Muscle layer of duodenum (tissue), 2 donors: ENCODE data around the gene MAPK6.
A peak's percentile ranks its signal among the peaks of the same experiment; 100 is the strongest.

ENCODE experiments used
- H3K27ac ChIP-seq: one replicate; pipeline ENCODE4 v1.7.0; 2013; ENCODE audit warnings: mild to moderate bottlenecking, low read length
- H3K27me3 ChIP-seq: one replicate; pipeline ENCODE4 v1.7.0; 2013; ENCODE audit warnings: low read depth, mild to moderate bottlenecking, control low read depth, low read length
- H3K36me3 ChIP-seq, 2 donors: one replicate each; pipeline ENCODE4 v1.7.0; 2013; ENCODE audit warnings: low read length in 2 of 2, control low read depth in 1 of 2, mild to moderate bottlenecking in 1 of 2; ENCODE audit not compliant: insufficient read depth in 2 of 2, control insufficient read depth in 1 of 2
- H3K4me1 ChIP-seq, 2 donors: one replicate each; pipeline ENCODE4 v1.7.0; 2013; ENCODE audit warnings: low read length in 2 of 2, mild to moderate bottlenecking in 2 of 2, control low read depth in 1 of 2, moderate library complexity in 1 of 2; ENCODE audit not compliant: insufficient read depth in 2 of 2, control insufficient read depth in 1 of 2
- H3K4me3 ChIP-seq, 2 donors: one replicate each; pipeline ENCODE4 v1.7.0; 2013; ENCODE audit warnings: low read length in 2 of 2, low read depth in 1 of 2, mild to moderate bottlenecking in 1 of 2
- H3K9me3 ChIP-seq, 2 donors: one replicate each; pipeline ENCODE4 v1.7.0; 2013; ENCODE audit warnings: low read length in 2 of 2, control low read depth in 1 of 2, mild to moderate bottlenecking in 1 of 2; ENCODE audit not compliant: control insufficient read depth in 1 of 2
- donor health status: healthy.

MAPK6 gene

GRCh38 chr15:52011711-52012144 is 7.3 kb upstream of the MAPK6 start:
- Histone ChIP-seq H3K27ac (no peak overlapping the region), H3K4me1 (peaks cover 0 to 12% of the 10 kb centered on the region in 2 donors), H3K4me3 (no peak overlapping the region)

GRCh38 chr15:52012210-52012609 is 6.8 kb upstream of the MAPK6 start:
- no peaks in the 10 kb centered on the region for H3K9me3 ChIP-seq
- H3K4me1 ChIP-seq: peaks cover 0 to 12% of the 10 kb centered on the region in 2 donors
- H3K27me3 ChIP-seq: no peaks in the 10 kb centered on the region
- no peaks in the 10 kb centered on the region for H3K36me3 ChIP-seq
- H3K4me3 ChIP-seq: no peak overlapping the region
- no peak overlapping the region for H3K27ac ChIP-seq

More at GRCh38 chr15:52011711-52012144, 7.3 kb upstream of the MAPK6 start:
- Histone ChIP-seq H3K36me3 (no peaks in the 10 kb centered on the region), H3K27me3 (no peaks in the 10 kb centered on the region), H3K9me3 (no peaks in the 10 kb centered on the region)

- no peaks in the 10 kb centered on the region for H3K36me3 ChIP-seq
- H3K27me3 ChIP-seq: no peaks in the 10 kb centered on the region
- H3K9me3 ChIP-seq: no peaks in the 10 kb centered on the region
- H3K27ac ChIP-seq: no peak overlapping the region
- peaks cover 0 to 12% of the 10 kb centered on the region in 2 donors for H3K4me1 ChIP-seq
- no peak overlapping the region for H3K4me3 ChIP-seq
Measured at GRCh38 chr15:52013151-52013791, 5.7 kb upstream of the MAPK6 start.

- peaks cover 0 to 3% of the 10 kb centered on the region in 2 donors for H3K36me3 ChIP-seq
- no peaks in the 10 kb centered on the region for H3K27me3 ChIP-seq
- peaks cover 0 to 12% of the 10 kb centered on the region in 2 donors for H3K4me1 ChIP-seq
- no peak overlapping the region for H3K27ac ChIP-seq
- H3K9me3 ChIP-seq: no peaks in the 10 kb centered on the region
- H3K4me3 ChIP-seq: no peak overlapping the region
Measured at GRCh38 chr15:52014616-52015015, 4.4 kb upstream of the MAPK6 start.

- H3K9me3 ChIP-seq: no peaks in the 10 kb centered on the region
- peaks cover 6 to 11% of the 10 kb centered on the region in 2 donors for H3K4me1 ChIP-seq
- no peak overlapping the region for H3K4me3 ChIP-seq
- peaks cover 0 to 18% of the 10 kb centered on the region in 2 donors for H3K36me3 ChIP-seq
- H3K27ac ChIP-seq: no peak overlapping the region
- no peaks in the 10 kb centered on the region for H3K27me3 ChIP-seq
Measured at GRCh38 chr15:52016316-52016715, 2.7 kb upstream of the MAPK6 start.

GRCh38 chr15:52018244-52018643 is 775 bp upstream of the MAPK6 start:
- Histone ChIP-seq H3K9me3 (no peaks in the 10 kb centered on the region), H3K27me3 (no peaks in the 10 kb centered on the region), H3K4me3 (peak overlapping the region in 1 of 2 donors; percentile 63), H3K36me3 (peaks cover 0 to 21% of the 10 kb centered on the region in 2 donors), H3K27ac (no peak overlapping the region), H3K4me1 (peaks cover 8 to 15% of the 10 kb centered on the region in 2 donors)

- peaks cover 0 to 21% of the 10 kb centered on the region in 2 donors for H3K36me3 ChIP-seq
- peaks cover 8 to 16% of the 10 kb centered on the region in 2 donors for H3K4me1 ChIP-seq
- no peaks in the 10 kb centered on the region for H3K27me3 ChIP-seq
- H3K4me3 ChIP-seq: peak overlapping the region; percentile 79 to 84
- H3K27ac ChIP-seq: peak overlapping the region; percentile 99
- H3K9me3 ChIP-seq: no peaks in the 10 kb centered on the region
Measured at GRCh38 chr15:52019394-52020220, 588 bp downstream of the MAPK6 start.

- Histone ChIP-seq H3K27ac (peak overlapping the region; percentile 99), H3K36me3 (peaks cover 0 to 21% of the 10 kb centered on the region in 2 donors), H3K9me3 (no peaks in the 10 kb centered on the region)
Measured at GRCh38 chr15:52020221-52021085, 1.4 kb downstream of the MAPK6 start.

GRCh38 chr15:52021128-52021671 is 2.2 kb downstream of the MAPK6 start:
- Histone ChIP-seq H3K4me3 (peak overlapping the region; percentile 79 to 84), H3K4me1 (peaks cover 8 to 16% of the 10 kb centered on the region in 2 donors), H3K36me3 (peaks cover 0 to 21% of the 10 kb centered on the region in 2 donors), H3K27ac (peak overlapping the region; percentile 99), H3K27me3 (no peaks in the 10 kb centered on the region), H3K9me3 (no peaks in the 10 kb centered on the region)

More at GRCh38 chr15:52020221-52021085, 1.4 kb downstream of the MAPK6 start:
- peak overlapping the region; percentile 79 to 84 for H3K4me3 ChIP-seq
- H3K4me1 ChIP-seq: peaks cover 8 to 16% of the 10 kb centered on the region in 2 donors
- H3K27me3 ChIP-seq: no peaks in the 10 kb centered on the region

GRCh38 chr15:52021892-52022540 is 3.0 kb downstream of the MAPK6 start:
- H3K4me1 ChIP-seq: peaks cover 8 to 16% of the 10 kb centered on the region in 2 donors
- H3K4me3 ChIP-seq: peak overlapping the region in 1 of 2 donors; percentile 18
- peak overlapping the region; percentile 99 for H3K27ac ChIP-seq
- H3K27me3 ChIP-seq: no peaks in the 10 kb centered on the region
- no peaks in the 10 kb centered on the region for H3K9me3 ChIP-seq
- peaks cover 0 to 21% of the 10 kb centered on the region in 2 donors for H3K36me3 ChIP-seq
